NCI-H345 (cell line): Measurements from ENCODE around the gene OPHN1.
A peak's percentile ranks its signal among the peaks of the same experiment; 100 is the strongest.

Source experiments
- DNase-seq: peaks from one replicate; lab custom pipeline; 2025; lab: John Stamatoyannopoulos, UW

OPHN1 gene

DNA sequence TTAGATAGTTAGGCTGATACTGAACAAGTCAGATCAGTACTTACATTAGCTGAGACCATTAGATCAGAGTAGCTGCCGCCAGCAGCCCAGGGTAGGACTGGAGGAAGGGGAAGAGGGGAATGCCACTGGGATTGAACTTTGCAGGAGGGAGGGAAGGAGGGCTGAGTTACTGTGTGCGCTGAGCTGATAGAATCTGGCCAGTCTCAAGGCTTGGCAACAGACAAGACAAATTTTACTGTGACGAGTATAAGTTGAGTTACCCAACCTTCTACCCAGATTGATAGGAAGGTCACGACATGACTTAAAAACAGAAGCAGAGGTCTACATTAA, 372.1 kb downstream of the OPHN1 start:
- DNase-seq = no peak

DNA sequence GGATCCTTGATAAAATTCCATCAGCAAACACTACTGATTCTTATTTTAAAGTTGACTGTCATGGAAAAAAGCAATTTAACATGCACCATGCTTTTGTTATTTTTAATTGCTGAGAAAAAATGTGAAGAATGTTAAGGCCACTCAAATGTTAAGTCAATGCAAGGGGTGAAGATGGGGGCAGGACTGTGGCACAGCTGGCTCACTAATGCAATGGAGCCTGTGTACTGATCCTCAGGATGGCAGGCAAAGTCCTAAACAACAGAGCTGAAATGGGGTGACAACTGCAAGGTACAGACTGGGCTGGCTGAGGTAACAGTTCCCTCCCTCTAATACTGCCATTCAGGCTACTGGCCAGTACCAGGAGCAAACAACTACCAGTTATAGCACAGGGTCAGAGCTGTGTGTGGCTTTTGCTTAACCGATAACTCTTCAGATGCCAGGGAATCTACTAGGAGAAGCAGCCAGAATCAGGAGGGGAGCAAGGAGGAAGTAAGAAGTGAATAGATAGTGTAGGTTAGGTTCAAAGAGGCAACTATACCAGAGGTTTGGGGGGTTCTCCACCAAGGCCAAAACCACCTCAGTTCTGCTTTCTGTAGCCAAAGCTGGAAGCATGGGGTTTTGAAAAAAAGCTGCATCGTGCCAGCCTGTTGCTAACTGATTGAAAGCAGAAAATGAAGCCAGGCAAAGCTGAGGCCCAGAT, 372.6 kb downstream of the OPHN1 start:
- DNase-seq = no peak

DNA sequence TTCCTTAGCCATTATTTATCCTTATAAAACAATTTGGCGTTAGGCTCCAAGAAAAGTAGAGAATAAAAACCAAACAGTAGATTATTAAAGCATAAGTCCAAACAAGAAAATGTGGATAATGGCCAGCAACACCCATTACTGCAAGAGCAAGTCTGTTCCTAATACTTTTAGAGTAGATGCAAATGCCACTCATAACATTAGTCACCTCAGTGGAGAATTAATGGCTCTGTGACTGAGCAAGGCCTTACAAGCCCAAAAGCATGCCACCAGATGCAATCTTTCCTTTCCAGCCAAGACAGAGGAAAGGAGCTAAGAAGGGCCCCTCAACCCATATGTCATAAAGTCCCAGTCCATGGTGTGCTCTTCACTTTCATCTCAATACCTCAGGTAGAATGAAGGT, 373.8 kb downstream of the OPHN1 start:
- no peak for DNase-seq

DNA sequence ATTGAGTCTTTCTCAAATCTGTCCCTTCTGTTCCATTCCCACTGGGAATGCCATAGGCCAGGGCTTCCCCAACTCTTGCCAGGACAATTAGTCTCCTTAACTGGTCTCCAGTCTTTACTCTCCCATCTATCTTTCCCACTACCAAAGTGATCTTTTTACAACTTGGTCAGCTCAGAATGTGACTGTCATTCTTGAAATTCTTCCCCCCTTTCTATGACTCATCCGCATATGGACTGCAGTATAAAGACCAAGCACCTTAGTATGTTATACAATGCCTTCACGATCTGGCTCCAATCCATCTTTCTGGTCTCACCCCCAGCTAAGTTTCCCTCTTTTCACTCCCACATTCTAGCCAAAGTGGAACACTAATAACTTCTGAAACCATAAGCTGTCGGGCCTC, 383.8 kb downstream of the OPHN1 start:
- no peak for DNase-seq

- DNase-seq = no peak
These were observed 384.5 kb downstream of the OPHN1 start for GRCh38 chrX:68048774-68049173.

DNA sequence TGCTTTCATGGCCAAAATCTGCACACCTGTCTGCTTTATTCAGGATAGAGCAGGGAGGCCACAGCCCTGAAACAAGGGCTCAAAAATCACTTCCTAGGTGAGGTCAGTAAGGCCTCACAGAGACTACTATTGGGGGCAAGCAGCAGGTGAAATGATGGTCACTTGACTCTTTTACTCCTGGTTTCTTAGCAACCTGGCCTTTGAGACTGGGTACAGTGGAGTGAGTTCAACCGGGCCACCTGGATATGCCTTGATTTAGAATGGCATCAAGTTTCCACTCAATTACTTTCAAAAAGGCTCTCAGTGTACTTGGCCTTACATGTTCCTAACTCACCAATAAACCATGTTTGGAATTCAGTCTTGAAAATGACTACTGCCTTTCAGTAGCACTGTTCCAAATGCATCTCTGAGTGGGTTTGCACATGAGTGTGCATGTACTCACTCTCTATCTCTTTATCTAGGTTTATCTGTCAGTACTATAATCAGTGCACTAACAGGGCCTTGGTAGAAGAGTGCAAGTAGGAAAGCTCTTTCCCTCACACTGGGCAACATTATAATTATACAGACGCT, 388.2 kb downstream of the OPHN1 start:
- peak; percentile 56 for DNase-seq

- peak; percentile 38 for DNase-seq
These were observed 389.4 kb downstream of the OPHN1 start for GRCh38 chrX:68043713-68044438.

GRCh38 chrX:68041110-68041509, 392.2 kb downstream of the OPHN1 start:
- no peak for DNase-seq

GRCh38 chrX:68018248-68019203, 414.8 kb downstream of the OPHN1 start:
- no peak for DNase-seq

- DNase-seq = no peak
These were observed 434.8 kb downstream of the OPHN1 start for GRCh38 chrX:67998540-67998939.
